ENCODE data around the gene RNF186.
"Not testable (repeated sequence)": the region's sequence is repeated elsewhere in the genome, so short reads cannot be mapped to it uniquely, and the experiment has no call there.

RNF186 gene

GRCh38 chr1:19814681-19815503 is at the start of gene RNF186:
Gene RNF186 (minus strand): TSS chr1:19815283. CDS start chr1:19815101, 182 bp downstream.
- peaks cover 29% of the 10 kb centered on the region for H3K27me3 ChIP-seq (ENCODE audit: insufficient read depth, low read length)

GRCh38 chr1:19864570-19865160 is 49.6 kb upstream of the RNF186 start:
- H3K27me3 ChIP-seq (ENCODE audit: insufficient read depth, low read length): no peaks in the 10 kb centered on the region
- no peak overlapping the region for H3K4me3 ChIP-seq (ENCODE audit: low read length)
- H3K9me3 ChIP-seq (ENCODE audit: low read length): no peaks in the 10 kb centered on the region
- H3K4me1 ChIP-seq (ENCODE audit: insufficient read depth, low read length): no peaks in the 10 kb centered on the region
- H2AFZ ChIP-seq (ENCODE audit: low read depth, low read length): no peak overlapping the region
- no peaks in the 10 kb centered on the region for H3K36me3 ChIP-seq (ENCODE audit: insufficient read depth, low read length)

More at GRCh38 chr1:19814681-19815503, at the start of gene RNF186:
- no peaks in the 10 kb centered on the region for H3K36me3 ChIP-seq (ENCODE audit: insufficient read depth, low read length)
- no peak within 1 kb of the TSS for H2AFZ ChIP-seq (ENCODE audit: low read depth, low read length)
- H3K4me3 ChIP-seq (ENCODE audit: low read length): no peak within 1 kb of the TSS
- H3K9me3 ChIP-seq (ENCODE audit: low read length): no peaks in the 10 kb centered on the region
- H3K4me1 ChIP-seq (ENCODE audit: insufficient read depth, low read length): no peaks in the 10 kb centered on the region

GRCh38 chr1:19862944-19863343 is 47.9 kb upstream of the RNF186 start:
- Histone ChIP-seq H3K27me3 (ENCODE audit: insufficient read depth, low read length) (no peaks in the 10 kb centered on the region), H3K4me1 (ENCODE audit: insufficient read depth, low read length) (no peaks in the 10 kb centered on the region), H2AFZ (ENCODE audit: low read depth, low read length) (no peak overlapping the region), H3K36me3 (ENCODE audit: insufficient read depth, low read length) (no peaks in the 10 kb centered on the region), H3K9me3 (ENCODE audit: low read length) (no peaks in the 10 kb centered on the region), H3K4me3 (ENCODE audit: low read length) (no peak overlapping the region)

GRCh38 chr1:19861842-19862530 is 46.9 kb upstream of the RNF186 start:
- Histone ChIP-seq H3K4me1 (ENCODE audit: insufficient read depth, low read length) (no peaks in the 10 kb centered on the region), H3K4me3 (ENCODE audit: low read length) (no peak overlapping the region), H3K36me3 (ENCODE audit: insufficient read depth, low read length) (no peaks in the 10 kb centered on the region), H3K9me3 (ENCODE audit: low read length) (no peaks in the 10 kb centered on the region), H2AFZ (ENCODE audit: low read depth, low read length) (no peak overlapping the region), H3K27me3 (ENCODE audit: insufficient read depth, low read length) (no peaks in the 10 kb centered on the region)

GRCh38 chr1:19861034-19861433 is 46.0 kb upstream of the RNF186 start:
- no peaks in the 10 kb centered on the region for H3K36me3 ChIP-seq (ENCODE audit: insufficient read depth, low read length)

GRCh38 chr1:19860418-19860817 is 45.3 kb upstream of the RNF186 start:
- Histone ChIP-seq H3K36me3 (ENCODE audit: insufficient read depth, low read length) (no peaks in the 10 kb centered on the region), H3K27me3 (ENCODE audit: insufficient read depth, low read length) (no peaks in the 10 kb centered on the region), H3K4me3 (ENCODE audit: low read length) (no peak overlapping the region), H3K4me1 (ENCODE audit: insufficient read depth, low read length) (no peaks in the 10 kb centered on the region), H3K9me3 (ENCODE audit: low read length) (no peaks in the 10 kb centered on the region), H2AFZ (ENCODE audit: low read depth, low read length) (no peak overlapping the region)

More at GRCh38 chr1:19861034-19861433, 46.0 kb upstream of the RNF186 start:
- H3K4me1 ChIP-seq (ENCODE audit: insufficient read depth, low read length): no peaks in the 10 kb centered on the region
- no peaks in the 10 kb centered on the region for H3K27me3 ChIP-seq (ENCODE audit: insufficient read depth, low read length)
- no peak overlapping the region for H2AFZ ChIP-seq (ENCODE audit: low read depth, low read length)
- no peak overlapping the region for H3K4me3 ChIP-seq (ENCODE audit: low read length)
- no peaks in the 10 kb centered on the region for H3K9me3 ChIP-seq (ENCODE audit: low read length)

- Histone ChIP-seq H2AFZ (ENCODE audit: low read depth, low read length) (no peak overlapping the region), H3K27me3 (ENCODE audit: insufficient read depth, low read length) (no peaks in the 10 kb centered on the region)
Observed at GRCh38 chr1:19859876-19860275, 44.8 kb upstream of the RNF186 start.

GRCh38 chr1:19858893-19859292 is 43.8 kb upstream of the RNF186 start:
- no peak overlapping the region for H3K4me3 ChIP-seq (ENCODE audit: low read length)
- no peaks in the 10 kb centered on the region for H3K27me3 ChIP-seq (ENCODE audit: insufficient read depth, low read length)
- H2AFZ ChIP-seq (ENCODE audit: low read depth, low read length): no peak overlapping the region
- no peaks in the 10 kb centered on the region for H3K36me3 ChIP-seq (ENCODE audit: insufficient read depth, low read length)
- no peaks in the 10 kb centered on the region for H3K4me1 ChIP-seq (ENCODE audit: insufficient read depth, low read length)
- H3K9me3 ChIP-seq (ENCODE audit: low read length): no peaks in the 10 kb centered on the region

More at GRCh38 chr1:19859876-19860275, 44.8 kb upstream of the RNF186 start:
- Histone ChIP-seq H3K9me3 (ENCODE audit: low read length) (no peaks in the 10 kb centered on the region), H3K36me3 (ENCODE audit: insufficient read depth, low read length) (no peaks in the 10 kb centered on the region), H3K4me3 (ENCODE audit: low read length) (no peak overlapping the region), H3K4me1 (ENCODE audit: insufficient read depth, low read length) (no peaks in the 10 kb centered on the region)

- no peak overlapping the region for H3K4me3 ChIP-seq (ENCODE audit: low read length)
- H3K27me3 ChIP-seq (ENCODE audit: insufficient read depth, low read length): peaks cover 2% of the 10 kb centered on the region
- H2AFZ ChIP-seq (ENCODE audit: low read depth, low read length): no peak overlapping the region
- no peaks in the 10 kb centered on the region for H3K4me1 ChIP-seq (ENCODE audit: insufficient read depth, low read length)
- H3K36me3 ChIP-seq (ENCODE audit: insufficient read depth, low read length): no peaks in the 10 kb centered on the region
- no peaks in the 10 kb centered on the region for H3K9me3 ChIP-seq (ENCODE audit: low read length)
Observed at GRCh38 chr1:19854866-19855265, 39.8 kb upstream of the RNF186 start.

GRCh38 chr1:19852036-19852435 is 37.0 kb upstream of the RNF186 start:
- H2AFZ ChIP-seq (ENCODE audit: low read depth, low read length): no peak overlapping the region
- no peaks in the 10 kb centered on the region for H3K4me1 ChIP-seq (ENCODE audit: insufficient read depth, low read length)
- peaks cover 4% of the 10 kb centered on the region for H3K27me3 ChIP-seq (ENCODE audit: insufficient read depth, low read length)

GRCh38 chr1:19850214-19850613 is 35.1 kb upstream of the RNF186 start:
- Histone ChIP-seq H3K4me1 (ENCODE audit: insufficient read depth, low read length) (peaks cover under 1% of the 10 kb centered on the region), H2AFZ (ENCODE audit: low read depth, low read length) (no peak overlapping the region), H3K4me3 (ENCODE audit: low read length) (no peak overlapping the region), H3K27me3 (ENCODE audit: insufficient read depth, low read length) (peaks cover 9% of the 10 kb centered on the region), H3K9me3 (ENCODE audit: low read length) (no peaks in the 10 kb centered on the region), H3K36me3 (ENCODE audit: insufficient read depth, low read length) (no peaks in the 10 kb centered on the region)

More at GRCh38 chr1:19852036-19852435, 37.0 kb upstream of the RNF186 start:
- H3K4me3 ChIP-seq (ENCODE audit: low read length): no peak overlapping the region
- no peaks in the 10 kb centered on the region for H3K9me3 ChIP-seq (ENCODE audit: low read length)
- no peaks in the 10 kb centered on the region for H3K36me3 ChIP-seq (ENCODE audit: insufficient read depth, low read length)

- H3K27me3 ChIP-seq (ENCODE audit: insufficient read depth, low read length); H3K9me3 ChIP-seq (ENCODE audit: low read length); H3K36me3 ChIP-seq (ENCODE audit: insufficient read depth, low read length); H3K4me1 ChIP-seq (ENCODE audit: insufficient read depth, low read length); H3K4me3 ChIP-seq (ENCODE audit: low read length); H2AFZ ChIP-seq (ENCODE audit: low read depth, low read length): not testable (repeated sequence)
Observed at GRCh38 chr1:19849307-19849706, 34.2 kb upstream of the RNF186 start.

- H3K27me3 ChIP-seq (ENCODE audit: insufficient read depth, low read length); H3K4me1 ChIP-seq (ENCODE audit: insufficient read depth, low read length); H2AFZ ChIP-seq (ENCODE audit: low read depth, low read length); H3K4me3 ChIP-seq (ENCODE audit: low read length); H3K36me3 ChIP-seq (ENCODE audit: insufficient read depth, low read length); H3K9me3 ChIP-seq (ENCODE audit: low read length): not testable (repeated sequence)
Observed at GRCh38 chr1:19847334-19847733, 32.3 kb upstream of the RNF186 start.
